CD4-positive, alpha-beta T cell treated with Interleukin-15 for 4 hours (primary cell): ENCODE results near the gene OR2V2.
A peak's percentile ranks its signal among the peaks of the same experiment; 100 is the strongest.

ENCODE experiments used
- DNase-seq: peaks from one replicate; pipeline ENCODE4 v3.0.0-alpha.2; 2020; ENCODE audit warnings: low spot score

The OR2V2 gene

GRCh38 chr5:181207214-181207959, 60.0 kb downstream of the OR2V2 start:
- DNase-seq = peak; percentile 76

GRCh38 chr5:181207960-181208253, 60.5 kb downstream of the OR2V2 start:
- DNase-seq = no peak
